Hindlimb muscle (tissue), 1 donor: Measurements from ENCODE around the gene UBASH3A. TPM values are rescaled to one million over a fixed set of nuclear protein-coding genes. Genes with fewer than 3 reads are reported as not detected.

Experiments used
- DNase-seq: peaks from one replicate; pipeline ENCODE4 v3.0.0-alpha.2; 2013
- polyA plus RNA-seq: library from polyadenylated mRNA; unstranded; fragments of 120-200 nt; gene quantifications from one replicate; pipeline ENCODE4 v1.2.1, GENCODE V29; 2013; ENCODE audit not compliant: insufficient read length

UBASH3A gene
- polyA plus RNA-seq, 1 donor: not detected

GRCh38 chr21:42375506-42375905 lies 28.2 kb upstream of the UBASH3A start:
- DNase-seq: no peak

- no peak for DNase-seq
These were observed 27.8 kb upstream of the UBASH3A start for GRCh38 chr21:42375966-42376337.

- DNase-seq: no peak
These were observed 27.2 kb upstream of the UBASH3A start for GRCh38 chr21:42376338-42376982.

DNA sequence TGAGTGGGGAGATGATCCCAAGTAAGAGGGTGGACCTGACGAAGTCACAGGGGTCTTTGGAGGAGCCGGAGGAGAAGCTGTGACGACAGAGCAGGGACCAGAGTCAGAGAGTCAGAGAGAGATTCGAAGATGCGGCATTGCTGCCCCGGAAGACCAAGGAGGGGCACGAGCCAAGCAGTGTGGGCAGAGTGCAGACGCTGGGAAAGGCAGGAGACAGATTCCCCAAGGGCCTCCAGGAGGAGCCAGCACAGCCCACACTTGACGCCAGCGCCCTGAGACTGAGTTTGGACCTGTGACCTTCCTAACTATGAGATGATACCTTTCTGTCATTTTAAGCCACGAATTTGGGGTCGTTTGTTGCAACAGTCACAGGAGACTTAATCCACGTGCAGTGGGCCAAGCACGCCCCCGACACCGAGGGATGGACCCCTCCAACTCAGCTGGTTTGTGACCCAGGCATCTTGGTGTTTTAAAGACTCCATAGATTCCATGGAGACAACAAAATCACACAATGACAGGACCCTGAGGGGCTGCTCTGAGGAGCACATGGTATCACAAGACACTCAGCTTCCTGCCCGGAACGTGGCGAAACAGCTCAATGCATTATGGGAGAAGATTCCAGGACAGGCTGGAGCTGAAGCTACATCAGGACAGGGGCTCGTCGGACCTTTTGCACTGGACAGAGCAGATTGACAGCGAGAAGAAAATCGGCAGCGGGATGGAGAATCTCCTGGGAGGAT lies 26.3 kb upstream of the UBASH3A start:
- no peak for DNase-seq

GRCh38 chr21:42377951-42378340 lies 25.8 kb upstream of the UBASH3A start:
- DNase-seq: no peak

GRCh38 chr21:42378418-42378817 lies 25.3 kb upstream of the UBASH3A start:
- no peak for DNase-seq

- no peak for DNase-seq
These were observed 24.1 kb upstream of the UBASH3A start for GRCh38 chr21:42379426-42380215.

DNA sequence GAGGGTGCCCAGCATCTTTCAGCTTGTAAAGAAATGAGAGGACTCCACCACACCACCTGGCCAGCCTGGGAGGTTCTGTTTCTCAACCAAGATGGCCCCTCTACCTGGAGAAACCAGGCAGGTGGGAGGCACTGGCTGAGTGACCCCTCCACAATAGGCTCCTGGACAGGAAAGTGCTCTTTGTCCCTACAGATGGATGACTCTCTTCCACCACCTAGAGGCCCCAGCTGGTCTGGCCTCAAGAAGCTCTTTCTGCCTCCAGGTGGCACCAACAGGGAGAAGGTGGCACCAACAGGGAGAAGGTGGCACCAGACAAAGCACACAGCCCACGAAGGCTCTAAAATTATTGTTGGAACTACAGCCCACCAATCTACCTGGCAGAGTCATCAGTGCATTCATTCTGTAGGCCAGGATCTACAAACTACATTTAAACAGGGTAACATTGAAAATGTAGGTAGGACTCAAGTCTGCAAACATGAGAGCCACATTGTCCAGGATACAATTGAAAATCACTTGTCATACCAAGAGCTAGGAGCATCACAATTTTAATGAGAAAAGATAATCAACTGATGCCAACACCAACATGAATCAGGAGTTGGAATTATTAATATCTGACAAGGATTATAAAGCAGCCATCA lies 22.2 kb upstream of the UBASH3A start:
- no peak for DNase-seq

GRCh38 chr21:42382915-42383314 lies 20.8 kb upstream of the UBASH3A start:
- no peak for DNase-seq

DNA sequence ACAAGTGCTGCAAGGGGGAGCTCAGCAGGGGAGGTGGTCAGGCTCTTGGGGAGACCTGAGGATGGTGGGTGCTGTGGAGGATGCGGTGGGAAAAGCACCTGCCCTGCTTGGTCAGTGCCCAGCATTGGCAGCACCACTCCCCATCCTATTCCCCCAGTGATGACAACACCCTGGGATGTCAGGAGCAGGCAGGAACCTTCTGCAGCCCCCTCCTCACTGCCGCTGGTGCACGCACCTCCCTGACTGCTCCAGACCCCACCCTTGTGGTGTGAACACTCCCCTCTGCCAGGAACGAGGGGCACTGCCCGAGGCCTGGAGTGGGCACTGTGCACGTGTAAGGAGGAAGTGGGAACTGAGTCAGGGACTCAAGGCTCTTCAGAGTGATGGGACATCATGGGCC lies 20.4 kb upstream of the UBASH3A start:
- DNase-seq: no peak

DNA sequence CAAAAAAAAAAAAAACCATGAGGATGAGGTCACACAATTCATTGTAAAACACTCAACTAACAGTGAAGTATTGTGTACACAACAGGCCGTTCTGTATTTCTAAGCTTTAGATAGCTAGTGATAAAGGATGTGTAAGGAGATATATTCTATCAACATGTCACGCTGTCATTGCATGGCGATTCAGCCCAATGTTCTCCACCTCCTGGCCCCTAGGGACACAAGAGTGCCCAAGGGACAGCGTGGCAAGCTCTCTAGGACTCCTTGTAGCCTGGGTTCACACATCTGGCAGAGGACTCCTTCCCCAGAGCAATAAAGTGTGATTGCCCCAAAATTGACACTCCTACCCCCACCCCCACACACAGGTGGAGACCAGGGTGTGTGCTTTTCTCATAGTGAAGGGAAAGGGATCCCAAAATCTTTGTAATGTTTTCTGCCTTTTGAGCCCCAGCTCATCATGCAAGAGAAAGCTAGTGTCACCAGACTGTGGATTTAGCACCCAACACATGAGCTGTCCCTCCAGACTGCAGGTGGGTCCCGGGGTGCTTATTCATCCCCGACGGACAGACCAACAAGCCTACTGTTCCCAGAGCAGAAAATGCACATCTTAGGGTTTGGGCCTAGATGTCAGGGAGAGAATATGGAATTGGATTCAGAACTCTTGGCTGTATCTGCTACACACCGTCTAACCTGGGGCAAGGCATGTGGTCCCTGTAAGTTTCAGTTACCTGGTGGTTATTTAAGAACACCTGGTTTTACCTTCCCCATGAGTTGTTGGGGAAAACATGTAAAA lies 19.4 kb upstream of the UBASH3A start:
- DNase-seq: no peak

DNA sequence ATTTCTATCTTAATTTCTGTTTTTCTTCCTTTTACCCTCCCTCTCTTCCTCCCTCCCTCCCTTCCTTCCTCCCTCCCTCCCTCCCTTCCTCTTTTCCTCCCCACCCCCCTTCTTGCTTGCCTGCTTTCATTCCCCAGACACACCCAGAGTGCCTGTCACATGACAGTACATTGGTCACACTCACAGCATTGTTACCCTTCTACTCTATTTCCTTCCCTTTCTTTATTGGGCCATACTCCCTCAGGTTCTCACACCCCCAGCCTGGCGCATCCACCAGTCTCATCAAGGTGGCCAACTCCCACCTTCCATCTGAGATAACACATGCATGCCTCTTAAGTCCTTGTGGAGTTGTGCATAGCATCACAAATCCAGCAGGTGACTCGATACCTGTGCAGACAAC lies 18.7 kb upstream of the UBASH3A start:
- DNase-seq: no peak

GRCh38 chr21:42385619-42386018 lies 18.1 kb upstream of the UBASH3A start:
- no peak for DNase-seq

DNA sequence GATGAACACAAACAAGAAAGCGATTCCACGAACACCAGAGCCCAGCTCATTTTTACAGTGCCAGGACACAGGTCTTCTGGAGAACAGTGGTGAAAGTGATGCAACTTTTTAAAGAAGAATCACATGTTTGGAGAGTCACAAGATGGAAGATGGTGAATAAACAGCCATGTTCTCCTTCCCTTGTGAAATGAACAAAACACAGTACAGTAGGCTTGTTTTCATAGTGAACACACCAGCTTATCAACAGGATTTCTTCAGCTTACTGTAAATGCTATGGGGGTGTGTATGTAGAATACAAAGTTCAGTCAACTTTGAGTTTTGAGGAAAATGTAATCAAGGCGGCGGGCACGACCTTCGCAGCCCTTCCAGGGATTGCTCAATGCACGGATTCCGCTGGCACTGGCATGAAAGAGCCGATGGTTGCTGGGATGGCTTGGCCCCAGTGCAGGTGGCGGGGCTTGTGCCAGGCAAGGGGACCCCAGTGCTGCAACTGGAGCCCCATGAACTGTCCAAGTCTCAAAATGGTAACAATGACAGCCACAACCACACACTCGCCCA lies 17.6 kb upstream of the UBASH3A start:
- no peak for DNase-seq

GRCh38 chr21:42387164-42387563 lies 16.5 kb upstream of the UBASH3A start:
- DNase-seq: no peak

DNA sequence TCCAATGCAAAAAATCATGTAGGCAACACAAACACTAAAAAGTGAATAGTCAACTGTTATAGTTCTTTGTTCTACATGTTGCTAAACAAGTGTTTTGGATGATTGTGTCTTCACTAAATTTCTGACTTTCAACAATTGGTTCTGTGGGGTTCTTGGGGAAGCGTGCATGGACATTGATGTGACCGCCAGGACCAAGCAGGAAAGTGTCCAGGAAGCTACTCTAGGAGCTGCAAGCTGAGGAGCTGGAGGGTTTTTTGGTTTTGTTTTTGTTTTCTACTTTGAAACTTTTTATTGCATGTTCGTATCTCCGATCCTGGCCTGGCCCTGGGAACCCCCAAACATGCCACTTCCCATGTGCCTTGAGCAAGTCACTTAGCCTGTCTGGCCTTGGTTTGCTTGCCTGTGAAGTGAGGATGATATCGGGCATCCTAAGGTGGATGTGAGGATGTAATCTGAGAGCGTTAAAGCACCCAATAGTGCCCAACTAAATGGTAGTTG lies 15.8 kb upstream of the UBASH3A start:
- DNase-seq: no peak

GRCh38 chr21:42388740-42389448 lies 14.8 kb upstream of the UBASH3A start:
- no peak for DNase-seq

DNA sequence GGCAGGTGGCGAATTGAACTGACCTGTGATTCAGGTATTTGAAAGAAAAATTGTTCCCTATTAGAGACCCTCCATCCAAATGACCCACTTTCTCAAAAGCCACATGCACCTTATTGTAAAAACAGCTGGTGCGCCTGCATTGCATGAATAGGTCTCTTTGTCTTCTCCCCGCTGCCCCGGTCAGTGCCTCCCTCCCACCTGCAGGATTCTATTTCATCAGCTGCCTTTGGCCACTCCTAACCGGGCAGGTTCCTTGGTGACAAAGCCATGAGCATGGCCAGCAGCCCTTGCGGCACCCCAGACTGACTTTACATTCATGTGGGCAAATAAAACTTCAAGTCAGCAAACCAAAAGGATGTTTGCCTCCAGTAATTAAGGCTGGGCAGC lies 14.3 kb upstream of the UBASH3A start:
- no peak for DNase-seq

- DNase-seq: no peak
These were observed 13.5 kb upstream of the UBASH3A start for GRCh38 chr21:42390193-42390592.

DNA sequence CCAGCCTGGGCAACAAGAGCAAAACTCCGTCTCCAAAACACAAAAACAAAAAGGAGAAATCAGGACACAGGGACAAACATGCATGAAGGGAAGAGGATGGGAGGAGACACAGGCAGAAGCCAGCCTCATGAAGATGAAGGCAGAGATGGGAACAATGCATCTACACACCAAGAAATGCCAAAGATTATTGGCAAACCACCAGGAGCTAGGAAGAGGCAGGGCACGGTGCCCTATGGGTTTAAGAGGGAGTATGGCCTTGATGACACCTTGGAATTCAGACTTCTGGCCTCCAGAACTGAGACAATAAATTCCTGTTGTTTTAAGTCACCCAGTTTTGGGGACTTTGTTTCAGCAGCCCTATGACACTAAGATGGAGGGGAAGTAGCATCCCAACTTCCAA lies 13.0 kb upstream of the UBASH3A start:
- no peak for DNase-seq

DNA sequence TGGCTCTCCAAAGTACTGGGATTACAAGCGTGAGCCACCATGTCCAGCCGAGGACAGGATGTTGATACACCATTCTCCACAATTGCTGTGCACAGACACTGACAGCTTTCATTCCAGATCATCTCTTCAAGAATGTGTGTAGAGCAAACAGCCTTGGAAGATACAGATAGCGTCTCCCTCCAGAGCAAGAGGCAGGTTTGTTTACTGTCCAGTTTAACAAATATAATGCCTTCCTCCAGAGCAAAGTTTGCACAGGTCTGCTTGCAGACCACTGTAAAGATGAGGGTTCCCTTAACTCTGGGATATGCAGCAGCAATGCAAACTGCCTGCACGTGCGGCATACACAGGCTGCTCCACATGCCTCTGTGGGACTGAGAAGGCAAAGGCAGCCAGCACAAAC lies 12.4 kb upstream of the UBASH3A start:
- no peak for DNase-seq
